NCI-H1417 (cell line): Measurements from ENCODE around the gene PREP.
"Not testable (repeated sequence)": the region's sequence is repeated elsewhere in the genome, so short reads cannot be mapped to it uniquely, and the experiment has no call there.

Source experiments
- DNase-seq, 3 experiments: peaks; one replicate each; lab custom pipeline; 2025; lab: John Stamatoyannopoulos, UW

Gene PREP

GRCh38 chr6:105402939-105403935, at the start of gene PREP:
TSS of gene PREP (minus strand) at chr6:105403082. CDS start at chr6:105402891, 191 bp downstream.
- DNase-seq, result peak; percentile 86 to 93 (median 89)

GRCh38 chr6:105452376-105452775, 49.5 kb upstream of the PREP start:
- no peak for DNase-seq

- no peak for DNase-seq
These were observed 47.0 kb upstream of the PREP start for GRCh38 chr6:105449756-105450390.

GRCh38 chr6:105445481-105445880, 42.6 kb upstream of the PREP start:
- no peak for DNase-seq

- DNase-seq, result no peak
These were observed 41.1 kb upstream of the PREP start for GRCh38 chr6:105443941-105444340.

- no peak for DNase-seq
These were observed 39.5 kb upstream of the PREP start for GRCh38 chr6:105442369-105442768.

- DNase-seq, result no peak
These were observed 34.4 kb upstream of the PREP start for GRCh38 chr6:105437236-105437635.

- no peak for DNase-seq
These were observed 30.8 kb upstream of the PREP start for GRCh38 chr6:105433723-105434122.

- DNase-seq, result no peak
These were observed 29.9 kb upstream of the PREP start for GRCh38 chr6:105432797-105433196.

GRCh38 chr6:105431226-105431625, 28.3 kb upstream of the PREP start:
- DNase-seq, result peak; percentile 8 to 75 (median 41)

GRCh38 chr6:105430685-105431084, 27.8 kb upstream of the PREP start:
- peak in 1 of 3 experiments; percentile 63 for DNase-seq

GRCh38 chr6:105429676-105430075, 26.8 kb upstream of the PREP start:
- DNase-seq, result no peak

- no peak for DNase-seq
These were observed 25.6 kb upstream of the PREP start for GRCh38 chr6:105428342-105428957.

- DNase-seq, result peak; percentile 41 to 78 (median 70)
These were observed 21.4 kb upstream of the PREP start for GRCh38 chr6:105424175-105424783.

GRCh38 chr6:105416971-105417370, 14.1 kb upstream of the PREP start:
- DNase-seq, result not testable (repeated sequence)

- no peak for DNase-seq
These were observed 6.9 kb upstream of the PREP start for GRCh38 chr6:105409734-105410133.

- DNase-seq, result peak in 2 of 3 experiments; percentile 35 to 78
These were observed 568 bp downstream of the PREP start for GRCh38 chr6:105402090-105402938.

- no peak for DNase-seq
These were observed 1.4 kb downstream of the PREP start for GRCh38 chr6:105401247-105402089.

- no peak for DNase-seq
These were observed 2.4 kb downstream of the PREP start for GRCh38 chr6:105400501-105400900.

GRCh38 chr6:105398859-105399258, 4.0 kb downstream of the PREP start:
- no peak for DNase-seq
